IMR-90 (cell line): ENCODE data around the gene FIBCD1. TPM values are rescaled to one million over a fixed set of nuclear protein-coding genes. Genes with fewer than 3 reads are reported as not detected.

Experiments
- ATAC-seq: fragments of 200-7000 bp; cut with Tn5 transposase; 2 replicates; pipeline ENCODE4 v1.9.1; 2020; ENCODE audit warnings: low read depth, mild to moderate bottlenecking, moderate library complexity
- BruUV-seq: library from RNA; stranded (reverse); fragments of 400-500 nt; replicated peaks from 2 replicates; lab custom pipeline; 2021; lab: Mats Ljungman, UMichigan
- CTCF ChIA-PET: fragments of 300-600 bp; formaldehyde crosslinking; extraction: SDS; loops from one replicate; lab custom pipeline; 2021; ENCODE audit warnings: antibody characterized with exemption; lab: Yijun Ruan, JAX
- POLR2A ChIA-PET: fragments of 300-600 bp; sonication (Branson Sonifier 250); formaldehyde crosslinking; loops from one replicate; lab custom pipeline; 2022; ENCODE audit warnings: antibody characterized with exemption; ENCODE audit not compliant: unreplicated experiment; lab: Charles Lee
- DNase-seq: peaks from one replicate; pipeline ENCODE4 v3.0.0; 2013
- H2AFZ ChIP-seq: replicated peaks from 2 replicates; pipeline ENCODE3; 2013; ENCODE audit warnings: low read length, mild to moderate bottlenecking; ENCODE audit not compliant: poor library complexity
- H2AK5ac ChIP-seq: 2 replicates; pipeline ENCODE4 v1.6.1; 2013; ENCODE audit warnings: low read depth, low read length, inconsistent platforms
- H2AK9ac ChIP-seq: replicated peaks from 2 replicates; pipeline ENCODE3; 2013; ENCODE audit warnings: mild to moderate bottlenecking, low read depth, low read length, moderate library complexity; ENCODE audit not compliant: poor library complexity
- H2BK120ac ChIP-seq: 2 replicates; pipeline ENCODE4 v1.6.1; 2013; ENCODE audit warnings: low read depth, low read length, inconsistent platforms
- H2BK15ac ChIP-seq: 3 replicates; pipeline ENCODE4 v1.6.1; 2013; ENCODE audit warnings: low read depth, low read length, inconsistent platforms
- H2BK20ac ChIP-seq: 2 replicates; pipeline ENCODE4 v1.6.1; 2013; ENCODE audit warnings: low read depth, mild to moderate bottlenecking, inconsistent platforms, low read length, moderate library complexity
- H2BK5ac ChIP-seq: 2 replicates; pipeline ENCODE4 v1.6.1; 2013; ENCODE audit warnings: mild to moderate bottlenecking, low read depth, low read length, inconsistent platforms; ENCODE audit not compliant: poor library complexity, severe bottlenecking
- H3K14ac ChIP-seq: replicated peaks from 2 replicates; pipeline ENCODE4 v1.6.1; 2013; ENCODE audit warnings: low read depth, low read length, inconsistent platforms
- H3K18ac ChIP-seq: 2 replicates; pipeline ENCODE4 v1.6.1; 2013; ENCODE audit warnings: low read depth, low read length, control low read depth
- H3K23ac ChIP-seq: 2 replicates; pipeline ENCODE4 v1.6.1; 2013; ENCODE audit warnings: low read depth, low read length, inconsistent platforms
- H3K27ac ChIP-seq: 2 replicates; pipeline ENCODE4 v1.5.1; 2013; ENCODE audit warnings: mild to moderate bottlenecking, control low read depth, low read length; ENCODE audit not compliant: insufficient read depth
- H3K27me3 ChIP-seq: 2 replicates; pipeline ENCODE4 v1.6.1; 2013; ENCODE audit warnings: low read length; ENCODE audit not compliant: control insufficient read depth, insufficient read depth
- H3K36me3 ChIP-seq: 2 replicates; pipeline ENCODE4 v1.6.1; 2013; ENCODE audit warnings: low read length, mixed read lengths; ENCODE audit not compliant: control insufficient read depth, insufficient read depth
- H3K4ac ChIP-seq: 2 replicates; pipeline ENCODE4 v1.6.1; 2013; ENCODE audit warnings: low read depth, low read length, inconsistent platforms
- H3K4me1 ChIP-seq: 2 replicates; pipeline ENCODE4 v1.6.1; 2013; ENCODE audit warnings: low read length, mixed read lengths; ENCODE audit not compliant: control insufficient read depth, insufficient read depth
- H3K4me2 ChIP-seq: 2 replicates; pipeline ENCODE4 v1.6.1; 2013; ENCODE audit warnings: low read depth, mild to moderate bottlenecking, control low read depth, low read length, moderate library complexity
- H3K4me3 ChIP-seq: 2 replicates; pipeline ENCODE4 v1.5.1; 2013; ENCODE audit warnings: low read depth, mild to moderate bottlenecking, control low read depth, low read length, moderate library complexity; ENCODE audit not compliant: insufficient read depth
- H3K56ac ChIP-seq: 2 replicates; pipeline ENCODE4 v1.6.1; 2013; ENCODE audit warnings: low read length, inconsistent platforms; ENCODE audit not compliant: insufficient read depth; ENCODE audit errors: extremely low read depth
- H3K79me1 ChIP-seq, 2 experiments: 2 replicates each; pipeline ENCODE4 v1.6.1; 2013; ENCODE audit warnings: low read length in 2 of 2, inconsistent platforms in 1 of 2, low read depth in 1 of 2
- H3K9ac ChIP-seq: 2 replicates; pipeline ENCODE4 v1.6.1; 2013; ENCODE audit warnings: low read depth, low read length, control low read depth
- H3K9me1 ChIP-seq: 2 replicates; pipeline ENCODE4 v1.6.1; 2013; ENCODE audit warnings: low read length, inconsistent platforms; ENCODE audit not compliant: insufficient read depth
- H3K9me3 ChIP-seq: 2 replicates; pipeline ENCODE4 v1.6.1; 2013; ENCODE audit warnings: low read length; ENCODE audit not compliant: control insufficient read depth, insufficient read depth
- H4K20me1 ChIP-seq: 2 replicates; pipeline ENCODE4 v1.6.1; 2013; ENCODE audit warnings: low read length, inconsistent platforms; ENCODE audit not compliant: insufficient read depth
- H4K5ac ChIP-seq: 2 replicates; pipeline ENCODE4 v1.6.1; 2013; ENCODE audit warnings: mild to moderate bottlenecking, low read depth, low read length, control low read depth
- H4K8ac ChIP-seq, 2 experiments: 2 replicates each; pipeline ENCODE4 v1.6.1; 2013; ENCODE audit warnings: low read depth in 2 of 2, low read length in 2 of 2, control low read depth in 1 of 2, inconsistent platforms in 1 of 2
- H4K91ac ChIP-seq: 2 replicates; pipeline ENCODE4 v1.6.1; 2013; ENCODE audit warnings: low read depth, low read length, inconsistent platforms; ENCODE audit not compliant: insufficient read depth
- BHLHE40 ChIP-seq: fragments of 150-350 bp; IDR thresholded peaks from 2 replicates; pipeline ENCODE4 v1.6.1; 2016; ENCODE audit warnings: mild to moderate bottlenecking, low read depth, low read length
- CHD1 ChIP-seq: IDR thresholded peaks from 2 replicates; pipeline ENCODE4 v1.6.1; 2012; ENCODE audit warnings: low read depth, low read length, improper control_type of control experiment
- CTCF ChIP-seq: conservative IDR thresholded peaks from 2 replicates; pipeline ENCODE4 v1.5.1; 2012; ENCODE audit warnings: mild to moderate bottlenecking, low read depth, low read length, improper control_type of control experiment
- FOS ChIP-seq: fragments of 150-350 bp; IDR thresholded peaks from 2 replicates; pipeline ENCODE4 v1.6.1; 2016; ENCODE audit warnings: low read depth, low read length
- MAFK ChIP-seq: IDR thresholded peaks from 2 replicates; pipeline ENCODE4 v1.6.1; 2012; ENCODE audit warnings: low read depth, low read length, improper control_type of control experiment
- NFE2L2 ChIP-seq: fragments of 150-350 bp; IDR thresholded peaks from 2 replicates; pipeline ENCODE4 v1.6.1; 2016; ENCODE audit warnings: low read depth, mild to moderate bottlenecking, low read length
- RAD21 ChIP-seq: IDR thresholded peaks from 2 replicates; pipeline ENCODE4 v1.6.1; 2012; ENCODE audit warnings: low read length, improper control_type of control experiment
- RCOR1 ChIP-seq: IDR thresholded peaks from 2 replicates; pipeline ENCODE4 v1.6.1; 2012; ENCODE audit warnings: mild to moderate bottlenecking, low read length, improper control_type of control experiment; ENCODE audit not compliant: insufficient replicate concordance
- RFX5 ChIP-seq: IDR thresholded peaks from 2 replicates; pipeline ENCODE4 v1.8.0; 2012; ENCODE audit warnings: low read depth, mild to moderate bottlenecking, low read length, moderate library complexity
- USF2 ChIP-seq: fragments of 150-350 bp; IDR thresholded peaks from 2 replicates; pipeline ENCODE4 v1.6.1; 2017; ENCODE audit warnings: mild to moderate bottlenecking, antibody characterized with exemption, low read length, low read depth
- WGBS, 2 experiments: methylation state at CpG; one replicate each; pipeline versions ENCODE4 v1.1.5 to v1.1.7; 2013; ENCODE audit warnings: missing lambda C conversion rate in 2 of 2; ENCODE audit not compliant: insufficient read length in 1 of 2; ENCODE audit errors: extremely low coverage in 2 of 2; 5-methylcytosine and 5-hydroxymethylcytosine counted together
- dilution Hi-C: fragments of 300-500 bp; cut with HindIII; formaldehyde crosslinking; loops from one replicate; pipeline ENCODE4 v1.14.3; 2018; ENCODE audit warnings: low sequenced_read_pairs; ENCODE audit not compliant: unreplicated experiment
- in situ Hi-C: fragments of 300-500 bp; cut with MboI; formaldehyde crosslinking; loops from 3 replicates; pipeline ENCODE4 v1.14.3; 2019; ENCODE audit warnings: low sequenced_read_pairs, inconsistent platforms, mixed read lengths
- intact Hi-C: fragments of 100-400 bp; cut with micrococcal nuclease; formaldehyde crosslinking; loops from 2 replicates; pipeline ENCODE4 v1.10.0; 2022
- polyA plus RNA-seq, 3 experiments: library from polyadenylated mRNA; depleted of rRNA; stranded (reverse); fragments of >200 nt; gene quantifications; 2 replicates each; pipeline ENCODE4 v1.2.3, GENCODE V29; 2012; ENCODE audit warnings: low replicate concordance in 1 of 3
- total RNA-seq: library from RNA; depleted of rRNA; stranded (reverse); fragments of >200 nt; gene quantifications from 2 replicates; pipeline ENCODE4 v1.2.3, GENCODE V29; 2012

The FIBCD1 gene
- total and polyA plus RNA-seq, 2 of the 4 experiments (the other 2 are of a cell fraction) = 1.1 to 10.1 TPM

- peaks cover 50% of the 10 kb centered on the region for H3K27me3 ChIP-seq
- no peak overlapping the region for H3K18ac ChIP-seq
- BruUV-seq = no TSS peak
- no peak overlapping the region for H3K9ac ChIP-seq
- no peak overlapping the region for H2AK9ac ChIP-seq
- dilution Hi-C loops = no loop called here
- in situ Hi-C loops = no loop called here
- CTCF ChIA-PET = no interaction called here
- no peaks in the 10 kb centered on the region for H3K9me1 ChIP-seq
- H2AK5ac ChIP-seq = no peak overlapping the region
- WGBS, 2 experiments = 52% methylated on average over 2 of the region's 5 CpGs; no CpG with 5 or more reads in 1 of the 2 experiments
- no peak overlapping the region for H4K5ac ChIP-seq
- no peak overlapping the region for H3K4me3 ChIP-seq
- DNase-seq = no peak
- no peak for ATAC-seq
- H3K14ac ChIP-seq = no peak overlapping the region
- intact Hi-C loops = no loop called here
- H3K23ac ChIP-seq = no peak overlapping the region
- H4K20me1 ChIP-seq = no peaks in the 10 kb centered on the region
- no peaks in the 10 kb centered on the region for H3K36me3 ChIP-seq
- H3K4me1 ChIP-seq = no peaks in the 10 kb centered on the region
- H4K91ac ChIP-seq = no peak overlapping the region
- TF ChIP-seq RAD21 (no peak), CTCF (no peak), RFX5 (no peak), FOS (no peak), MAFK (no peak), RCOR1 (no peak), BHLHE40 (no peak), CHD1 (no peak), NFE2L2 (no peak), USF2 (no peak)
- no peak overlapping the region for H2BK5ac ChIP-seq
- H2BK120ac ChIP-seq = no peak overlapping the region
- no peaks in the 10 kb centered on the region for H3K79me1 ChIP-seq
- H3K4me2 ChIP-seq = no peak overlapping the region
- no peak overlapping the region for H3K4ac ChIP-seq
- no peak overlapping the region for H3K56ac ChIP-seq
- H2AFZ ChIP-seq = peak overlapping the region; percentile 39
- H3K9me3 ChIP-seq = no peaks in the 10 kb centered on the region
- no peak overlapping the region for H2BK15ac ChIP-seq
- no peak overlapping the region for H2BK20ac ChIP-seq
- POLR2A ChIA-PET = no interaction called here
- no peak overlapping the region for H3K27ac ChIP-seq
- H4K8ac ChIP-seq = no peak overlapping the region
Measured at GRCh38 chr9:130985606-130986162, 46.6 kb upstream of the FIBCD1 start.
